HG03108 (cell line): ENCODE measurements around the gene RGS6.

Source experiments
- ATAC-seq: cut with Tn5 transposase; IDR thresholded peaks from one replicate; pipeline ENCODE4 v1.9.1; 2021; ENCODE audit warnings: moderate library complexity; ENCODE audit not compliant: unreplicated experiment

The RGS6 gene

GRCh38 chr14:72546344-72547016 is 614.3 kb downstream of the RGS6 start:
- ATAC-seq, result no peak

DNA sequence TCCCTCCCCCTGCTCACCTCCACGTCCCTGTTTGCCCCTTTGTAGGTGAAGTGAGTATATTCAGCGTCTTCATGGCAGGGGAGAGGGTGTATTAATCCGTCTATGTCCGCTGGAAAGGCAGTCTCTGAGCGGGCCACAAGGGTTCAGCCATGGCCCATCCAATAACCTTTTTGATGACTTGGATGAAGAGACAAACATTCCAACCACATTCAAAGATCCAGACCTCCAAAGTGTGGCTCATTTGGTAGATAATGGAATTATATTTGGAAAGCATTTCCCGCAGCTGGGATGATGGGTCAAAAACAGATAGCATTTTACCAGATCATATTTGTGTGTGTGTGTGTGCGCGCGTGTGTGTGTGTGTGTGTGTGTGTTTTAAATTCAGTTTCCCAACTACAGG is 615.8 kb downstream of the RGS6 start:
- ATAC-seq, result no peak

GRCh38 chr14:72549026-72549425 is 616.8 kb downstream of the RGS6 start:
- ATAC-seq, result no peak

GRCh38 chr14:72549854-72550253 is 617.6 kb downstream of the RGS6 start:
- no peak for ATAC-seq

- no peak for ATAC-seq
Measured at GRCh38 chr14:72550513-72550912, 618.3 kb downstream of the RGS6 start.

DNA sequence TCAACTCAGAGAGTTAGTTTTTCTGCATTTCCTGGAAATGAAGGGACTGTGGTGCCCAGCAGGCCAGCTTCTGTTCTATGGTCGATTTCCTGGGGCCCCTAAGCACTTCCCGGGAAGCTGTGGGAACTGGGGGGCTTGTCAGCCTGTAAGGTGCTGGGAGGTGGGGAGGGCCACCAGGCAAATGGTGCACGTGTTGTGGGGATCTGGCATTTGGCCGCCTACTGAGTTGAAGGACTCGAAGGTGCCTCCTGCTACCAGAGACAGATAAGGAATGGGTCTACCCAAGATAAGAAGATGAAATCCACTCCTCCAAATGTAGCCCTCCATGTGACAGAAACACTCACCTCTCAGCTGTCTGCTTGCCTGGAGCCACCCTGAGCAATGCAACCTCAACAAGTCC is 620.0 kb downstream of the RGS6 start:
- no peak for ATAC-seq

DNA sequence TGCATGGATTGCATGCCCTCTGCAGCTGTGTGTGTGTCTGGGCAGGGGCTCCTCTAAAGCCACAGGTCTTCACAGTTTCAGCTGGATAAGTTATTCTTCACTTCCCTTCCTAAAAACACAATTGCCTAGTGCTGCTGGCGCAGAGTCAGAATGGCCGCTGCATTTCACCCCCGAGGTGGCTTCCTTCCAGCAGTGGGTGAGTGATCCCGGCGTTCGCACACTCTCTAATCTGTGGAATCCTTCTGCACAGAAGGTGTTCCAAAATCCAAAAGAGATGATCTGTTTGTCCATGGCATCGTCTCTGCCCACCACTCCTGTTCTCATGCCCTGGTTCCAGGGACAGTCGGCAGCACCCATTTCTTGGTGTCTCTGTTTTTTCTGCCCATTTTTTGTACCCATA is 620.9 kb downstream of the RGS6 start:
- no peak for ATAC-seq

DNA sequence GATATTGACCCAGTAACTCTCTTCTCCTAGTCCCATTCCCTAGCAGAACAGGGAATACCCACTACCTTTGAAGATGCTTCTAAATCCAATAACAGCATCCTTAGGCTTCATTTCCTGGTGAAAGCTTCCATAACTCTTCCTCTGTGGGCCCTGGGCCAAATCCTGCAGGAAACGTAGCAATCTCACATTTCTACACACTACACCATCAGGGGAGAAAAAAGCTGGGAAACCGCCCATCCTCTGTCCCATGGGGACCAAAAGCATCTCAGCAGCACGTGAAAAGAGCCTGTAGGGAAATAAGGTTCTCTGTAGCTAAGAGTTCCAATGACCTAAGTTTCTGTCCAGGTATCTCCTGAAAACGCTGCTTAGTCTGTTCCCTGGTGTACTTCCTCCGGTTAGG is 621.4 kb downstream of the RGS6 start:
- ATAC-seq, result no peak

DNA sequence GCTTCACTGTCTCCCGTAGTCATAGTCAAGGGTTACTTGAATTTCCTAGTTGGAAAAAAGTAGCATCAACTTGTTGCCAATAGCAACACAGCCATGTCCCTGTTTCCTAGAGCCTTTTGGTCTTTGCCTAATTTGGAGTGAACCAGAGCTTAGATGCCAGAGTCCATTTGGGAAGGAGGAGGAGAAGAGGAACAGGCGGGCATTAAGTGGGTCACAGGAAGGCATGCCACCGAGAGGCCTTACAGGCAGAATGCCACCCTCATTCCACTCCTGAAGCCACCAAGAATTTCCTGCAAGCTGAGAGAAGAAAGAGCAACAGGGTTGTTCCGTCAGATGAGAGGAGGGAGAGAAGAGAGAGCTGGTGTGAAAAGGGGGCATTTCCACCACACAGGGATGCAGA is 622.2 kb downstream of the RGS6 start:
- no peak for ATAC-seq

GRCh38 chr14:72554994-72555608 is 622.9 kb downstream of the RGS6 start:
- ATAC-seq, result no peak

GRCh38 chr14:72555609-72556000 is 623.4 kb downstream of the RGS6 start:
- ATAC-seq, result no peak

DNA sequence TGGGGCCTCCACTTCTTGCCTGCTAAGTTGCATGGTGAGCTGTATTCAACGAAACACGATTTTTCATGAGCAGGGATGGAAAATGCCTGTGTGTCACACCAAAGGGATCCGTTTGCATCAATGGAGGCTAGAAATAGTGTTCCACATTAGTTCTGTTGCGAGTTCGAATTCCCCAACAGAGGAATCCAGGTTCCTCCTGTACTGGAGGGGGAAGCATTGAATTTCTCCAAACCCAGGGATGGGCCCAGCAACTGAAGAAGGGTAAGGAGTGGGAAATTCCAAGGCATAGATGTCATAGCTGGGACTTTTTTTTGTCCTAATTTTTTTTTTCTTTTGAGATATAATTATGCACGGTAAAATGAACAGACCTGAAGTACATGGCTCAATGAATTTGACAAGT is 625.4 kb downstream of the RGS6 start:
- no peak for ATAC-seq

DNA sequence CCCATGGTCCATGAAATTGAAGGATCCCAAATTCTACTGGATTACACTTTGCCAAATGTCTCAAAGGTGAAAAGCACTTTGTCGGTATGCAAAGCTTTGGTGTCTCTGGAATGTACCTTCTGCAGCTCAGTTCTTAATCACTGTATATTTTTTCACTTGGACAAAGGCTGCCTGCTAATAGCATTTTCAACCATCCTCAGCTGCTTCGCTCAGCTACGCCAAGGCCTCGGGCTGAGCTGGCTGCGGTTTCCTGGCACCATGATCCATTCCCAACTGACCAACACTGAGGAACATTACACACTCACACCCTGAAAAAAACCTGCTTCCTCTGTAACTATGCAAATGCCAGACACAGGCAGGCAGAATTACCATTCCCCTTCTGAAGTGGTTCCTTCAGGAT is 626.5 kb downstream of the RGS6 start:
- ATAC-seq, result no peak

- no peak for ATAC-seq
Measured at GRCh38 chr14:72559202-72559601, 627.0 kb downstream of the RGS6 start.

DNA sequence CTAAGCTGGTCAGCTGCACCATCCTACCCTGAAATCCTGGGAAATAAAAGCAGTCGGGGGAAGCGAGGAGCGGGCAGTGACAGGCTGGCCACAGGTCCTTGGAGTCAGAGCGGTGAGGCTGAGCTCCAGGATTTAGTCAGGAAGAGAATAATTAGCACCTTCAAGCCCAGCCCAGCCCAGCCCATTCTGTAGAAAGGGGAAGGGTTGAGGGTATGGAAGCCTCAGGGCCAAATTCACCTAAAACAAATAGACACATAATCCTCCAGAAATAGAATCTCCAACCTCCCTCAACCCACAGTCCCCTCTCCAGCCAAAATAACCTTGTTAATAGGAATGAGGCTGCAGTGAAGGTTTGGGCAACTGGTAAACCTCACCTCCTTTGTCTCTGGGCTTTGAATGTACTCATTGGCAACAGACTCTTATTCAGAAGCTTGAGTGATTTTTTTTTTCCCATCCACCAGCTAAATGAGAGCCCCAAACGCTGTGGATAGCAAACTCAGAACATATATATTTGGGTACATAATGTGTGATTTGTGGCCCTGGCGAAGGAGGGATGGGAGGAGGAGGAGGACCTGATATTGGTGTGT is 627.5 kb downstream of the RGS6 start:
- ATAC-seq, result no peak

DNA sequence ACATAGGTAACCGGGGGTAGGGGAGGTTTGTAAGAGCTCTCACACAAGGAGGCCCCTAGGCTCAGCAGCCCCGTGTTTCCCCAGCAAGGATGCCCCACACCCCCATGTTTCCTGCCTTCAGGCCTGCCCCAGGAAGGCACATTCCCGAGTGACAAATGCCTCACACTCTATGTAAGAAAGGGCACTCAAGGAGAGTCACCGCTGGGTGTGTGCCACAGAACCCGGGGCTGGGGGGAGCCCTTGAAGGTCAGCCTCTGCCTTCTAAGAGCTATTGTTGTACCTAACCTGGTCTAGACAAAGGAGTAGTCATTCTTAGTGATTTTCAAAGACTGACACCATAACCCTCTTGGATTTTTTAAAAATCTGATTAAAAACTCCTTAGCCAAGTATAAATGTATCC is 628.1 kb downstream of the RGS6 start:
- no peak for ATAC-seq

GRCh38 chr14:72560889-72561493 is 628.8 kb downstream of the RGS6 start:
- ATAC-seq, result no peak

GRCh38 chr14:72562300-72562699 is 630.1 kb downstream of the RGS6 start:
- ATAC-seq, result no peak

DNA sequence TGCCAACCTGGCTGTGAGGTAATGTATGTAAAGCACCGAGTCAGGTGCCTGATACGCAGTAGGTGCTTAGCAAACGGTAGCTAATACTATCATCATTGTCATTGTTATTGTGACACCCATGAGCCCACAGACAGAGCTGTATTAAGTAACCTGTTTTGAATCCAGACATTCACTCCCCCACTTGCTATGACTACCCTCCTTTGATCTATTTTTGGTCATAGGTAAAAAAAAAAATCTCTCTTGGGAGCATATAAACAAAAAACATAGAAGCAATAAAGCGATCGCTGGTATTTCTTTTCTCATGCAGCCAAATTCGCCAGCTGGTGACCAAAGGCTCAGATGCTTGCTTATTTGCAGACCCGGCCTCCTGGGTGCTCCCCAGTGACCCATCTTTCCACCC is 631.4 kb downstream of the RGS6 start:
- no peak for ATAC-seq

- ATAC-seq, result no peak
Measured at GRCh38 chr14:72565149-72565559, 632.9 kb downstream of the RGS6 start.

DNA sequence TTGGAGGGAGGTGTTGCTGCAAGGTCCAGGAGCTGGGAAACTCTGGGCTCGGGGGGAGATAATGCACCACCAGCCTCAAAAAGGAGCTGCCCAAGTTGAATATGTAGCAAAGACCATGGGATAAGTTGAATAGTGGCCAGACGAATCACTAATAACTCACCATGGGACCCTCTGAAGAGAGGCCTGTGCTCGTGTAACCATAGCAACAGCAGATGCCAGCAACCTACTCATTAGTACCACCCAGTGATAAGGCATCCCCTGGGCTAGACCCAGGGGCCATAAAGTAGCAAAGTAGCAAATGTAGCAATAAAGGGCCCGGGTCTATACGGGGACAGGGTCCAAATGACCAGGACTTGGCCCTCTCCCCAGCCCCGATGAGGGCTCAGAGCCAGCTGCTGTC is 633.7 kb downstream of the RGS6 start:
- ATAC-seq, result no peak

- no peak for ATAC-seq
Measured at GRCh38 chr14:72567226-72567625, 635.0 kb downstream of the RGS6 start.
